Karpas-422 (cell line): ENCODE results near the gene PPP1CA. TPM values are rescaled to one million over a fixed set of nuclear protein-coding genes. Genes with fewer than 3 reads are reported as not detected.

Experiments used
- DNase-seq: peaks from one replicate; pipeline ENCODE4 v3.0.0-alpha.2; 2015
- H2AFZ ChIP-seq: fragments of 200-600 bp; sonication (generic); 2 replicates; pipeline ENCODE4 v1.6.1; 2014; ENCODE audit warnings: antibody characterized with exemption, low read length, mixed read lengths
- H3K27ac ChIP-seq: fragments of 200-600 bp; sonication (generic); 2 replicates; pipeline ENCODE4 v1.5.1; 2014; ENCODE audit warnings: mild to moderate bottlenecking, low read length, moderate library complexity
- H3K27me3 ChIP-seq: fragments of 200-600 bp; sonication (generic); 2 replicates; pipeline ENCODE4 v1.6.1; 2014; ENCODE audit warnings: low read length, mixed read lengths
- H3K36me3 ChIP-seq: fragments of 200-600 bp; sonication (generic); 2 replicates; pipeline ENCODE4 v1.6.1; 2014; ENCODE audit warnings: low read length, mixed read lengths; ENCODE audit not compliant: insufficient read depth
- H3K4me1 ChIP-seq: fragments of 200-600 bp; sonication (generic); 2 replicates; pipeline ENCODE4 v1.6.1; 2014; ENCODE audit warnings: mild to moderate bottlenecking, low read length, mixed read lengths
- H3K4me2 ChIP-seq: fragments of 200-600 bp; sonication (generic); 2 replicates; pipeline ENCODE4 v1.6.1; 2014; ENCODE audit warnings: low read length, low read depth, mild to moderate bottlenecking; ENCODE audit not compliant: poor library complexity, severe bottlenecking
- H3K4me3 ChIP-seq: fragments of 200-600 bp; sonication (generic); 2 replicates; pipeline ENCODE4 v1.5.1; 2014; ENCODE audit warnings: mild to moderate bottlenecking, antibody characterized with exemption, low read length, mixed read lengths
- H3K79me2 ChIP-seq: fragments of 200-600 bp; sonication (generic); 2 replicates; pipeline ENCODE4 v1.6.1; 2014; ENCODE audit warnings: mild to moderate bottlenecking, low read length, mixed read lengths
- H3K9ac ChIP-seq: fragments of 200-600 bp; sonication (generic); 2 replicates; pipeline ENCODE4 v1.6.0; 2014; ENCODE audit warnings: low read length
- H3K9me2 ChIP-seq: fragments of 200-600 bp; sonication (generic), shearing (Covaris generic); replicated peaks from 2 replicates; pipeline ENCODE4 v1.6.0; 2014; ENCODE audit warnings: mild to moderate bottlenecking, low read length, moderate library complexity; ENCODE audit not compliant: insufficient read depth
- H3K9me3 ChIP-seq: fragments of 300-700, 200-600 bp; sonication (generic); 2 replicates; pipeline ENCODE4 v1.6.1; 2014; ENCODE audit warnings: low read length, mixed read lengths
- H4K20me1 ChIP-seq: fragments of 200-600 bp; sonication (generic); 2 replicates; pipeline ENCODE4 v1.6.1; 2014; ENCODE audit warnings: mild to moderate bottlenecking, antibody characterized with exemption, low read length, low read depth; ENCODE audit not compliant: insufficient read depth
- total RNA-seq: library from RNA; depleted of rRNA; stranded (reverse); fragments of >200 nt; shearing (Covaris generic); gene quantifications from 2 replicates; pipeline ENCODE4 v1.2.3, GENCODE V29; 2014; ENCODE audit warnings: low replicate concordance

Gene PPP1CA
- total RNA-seq, 1 experiment from 2014 or later: 218 TPM

DNA sequence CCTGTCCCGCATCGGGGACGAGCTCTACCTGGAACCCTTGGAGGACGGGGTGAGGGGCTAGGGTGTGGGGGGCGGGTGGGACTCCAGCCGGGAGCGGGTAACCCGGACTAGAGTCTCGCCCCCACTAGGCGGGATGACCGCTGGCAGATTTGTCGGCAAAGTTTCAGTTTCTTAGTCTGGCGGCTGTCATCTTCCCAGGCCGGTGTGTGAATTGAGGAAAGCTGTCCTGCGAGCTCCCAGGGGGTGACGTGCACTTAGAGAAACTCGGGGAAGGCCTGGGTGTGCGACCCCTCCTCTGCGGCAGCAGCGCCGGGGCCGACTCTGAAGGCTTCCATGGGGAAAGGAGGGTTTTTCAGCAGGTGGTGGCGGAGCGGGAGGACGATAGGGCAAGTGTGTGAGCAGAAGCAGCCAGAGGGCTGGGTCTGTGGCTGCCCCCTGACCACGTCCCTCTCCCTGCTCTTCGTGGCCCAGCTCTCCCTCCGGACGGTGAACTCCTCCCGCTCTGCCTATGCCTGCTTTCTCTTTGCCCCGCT lies 9.4 kb downstream of the PPP1CA start:
- Histone ChIP-seq H3K79me2 (peaks cover 13% of the 10 kb centered on the region), H3K9me2 (no peaks in the 10 kb centered on the region), H3K27ac (peak overlapping the region; percentile 50; the same call in 1 of the 2 replicates), H4K20me1 (peaks cover 9% of the 10 kb centered on the region; the same call in 1 of the 2 replicates), H3K9ac (peak overlapping the region; percentile 92), H3K4me1 (peaks cover 30% of the 10 kb centered on the region), H2AFZ (0 out of 2 replicates have a peak overlapping the region, but pooled peaks have one; percentile 64), H3K4me3 (peak overlapping the region; percentile 86), H3K9me3 (no peaks in the 10 kb centered on the region), H3K27me3 (no peaks in the 10 kb centered on the region), H3K36me3 (peaks cover 11% of the 10 kb centered on the region; the same call in 1 of the 2 replicates), H3K4me2 (peak overlapping the region; percentile 97)
- DNase-seq: no peak

DNA sequence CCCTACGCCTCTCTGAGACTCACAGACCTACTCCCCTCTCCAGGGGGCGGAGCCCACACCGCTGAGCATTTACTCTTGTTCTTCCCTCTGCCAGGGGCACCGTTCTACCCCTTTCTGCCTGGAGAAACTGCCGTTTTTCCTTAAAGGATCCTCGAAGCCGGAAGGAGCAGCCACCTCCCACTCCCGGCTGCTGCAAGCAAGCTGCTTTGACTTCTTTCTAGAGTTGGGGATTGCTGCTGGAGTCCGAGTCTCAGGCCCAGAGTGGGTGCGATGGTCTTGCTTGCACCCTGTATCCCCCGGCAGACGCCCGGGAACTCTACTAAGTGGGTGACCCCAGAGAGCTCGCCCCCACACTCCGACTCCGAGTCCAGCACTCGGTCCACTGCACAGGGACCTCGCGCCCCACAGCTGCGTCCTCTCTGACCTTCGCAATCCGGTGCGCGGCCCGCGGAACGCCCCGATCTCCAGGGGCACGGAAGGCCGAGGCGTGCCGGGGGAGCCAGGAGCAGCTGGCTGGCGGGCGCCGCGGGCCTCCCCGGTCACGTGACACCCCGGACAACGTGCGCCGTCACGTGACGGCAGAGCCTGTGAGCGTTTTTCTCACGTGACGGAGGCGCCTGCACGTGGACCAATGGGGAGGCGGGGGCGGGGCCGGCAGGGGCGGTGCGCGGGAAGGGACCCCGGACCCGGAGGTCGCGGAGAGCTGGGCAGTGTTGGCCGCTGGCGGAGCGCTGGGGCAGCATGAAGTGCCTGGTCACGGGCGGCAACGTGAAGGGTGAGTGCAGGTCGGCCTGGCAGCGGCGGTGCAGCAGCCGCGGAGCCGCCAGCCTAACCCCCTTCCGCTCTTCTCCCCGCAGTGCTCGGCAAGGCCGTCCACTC lies 10.1 kb downstream of the PPP1CA start, which contains the start of gene RAD9A:
Gene RAD9A, plus strand, starts transcription at position 683 of the 879 bp plus-strand sequence. Its CDS starts 59 bp downstream, at position 742.
- H3K9ac ChIP-seq: peak within 1 kb of the TSS; percentile 92
- peaks cover 34% of the 10 kb centered on the region for H3K4me1 ChIP-seq
- DNase-seq: peak; percentile 97
- peaks cover 13% of the 10 kb centered on the region for H3K79me2 ChIP-seq
- H3K9me2 ChIP-seq: no peaks in the 10 kb centered on the region
- peak within 1 kb of the TSS; percentile 97 for H3K4me2 ChIP-seq
- peak within 1 kb of the TSS; percentile 86 for H3K4me3 ChIP-seq
- H3K27ac ChIP-seq: peak within 1 kb of the TSS; percentile 54; the same call in 1 of the 2 replicates
- peaks cover 11% of the 10 kb centered on the region; the same call in 1 of the 2 replicates for H3K36me3 ChIP-seq
- no peaks in the 10 kb centered on the region for H3K9me3 ChIP-seq
- peak within 1 kb of the TSS; percentile 64; the same call in 1 of the 2 replicates for H2AFZ ChIP-seq
- H3K27me3 ChIP-seq: no peaks in the 10 kb centered on the region
- peaks cover 9% of the 10 kb centered on the region; the same call in 1 of the 2 replicates for H4K20me1 ChIP-seq

DNA sequence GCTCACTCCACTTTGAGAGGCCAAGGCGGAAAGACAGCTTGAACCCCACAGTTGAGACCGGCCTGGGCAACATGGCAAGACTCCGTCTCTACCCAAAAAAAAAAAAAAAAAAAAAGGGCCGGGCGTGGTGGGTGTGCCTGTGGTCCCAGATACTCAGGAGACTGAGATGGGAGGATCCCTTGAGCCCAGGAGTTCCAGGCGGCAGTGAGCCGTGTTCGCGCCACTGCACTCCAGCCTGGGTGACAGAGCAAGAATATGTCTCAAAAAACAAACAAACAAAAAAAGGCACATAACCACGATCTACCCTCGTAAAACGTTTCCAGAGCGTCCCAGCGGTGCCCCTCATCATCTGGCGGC lies 10.7 kb downstream of the PPP1CA start:
- Histone ChIP-seq H3K9ac (peak overlapping the region; percentile 87), H2AFZ (no peak overlapping the region), H3K27ac (no peak overlapping the region), H3K9me3 (no peaks in the 10 kb centered on the region), H3K79me2 (peaks cover 13% of the 10 kb centered on the region), H3K4me2 (peak overlapping the region; percentile 97), H3K36me3 (peaks cover 8% of the 10 kb centered on the region; the same call in 1 of the 2 replicates), H3K27me3 (no peaks in the 10 kb centered on the region), H4K20me1 (peaks cover 9% of the 10 kb centered on the region; the same call in 1 of the 2 replicates), H3K9me2 (no peaks in the 10 kb centered on the region), H3K4me1 (peaks cover 34% of the 10 kb centered on the region), H3K4me3 (peak overlapping the region; percentile 86)
- DNase-seq: no peak

DNA sequence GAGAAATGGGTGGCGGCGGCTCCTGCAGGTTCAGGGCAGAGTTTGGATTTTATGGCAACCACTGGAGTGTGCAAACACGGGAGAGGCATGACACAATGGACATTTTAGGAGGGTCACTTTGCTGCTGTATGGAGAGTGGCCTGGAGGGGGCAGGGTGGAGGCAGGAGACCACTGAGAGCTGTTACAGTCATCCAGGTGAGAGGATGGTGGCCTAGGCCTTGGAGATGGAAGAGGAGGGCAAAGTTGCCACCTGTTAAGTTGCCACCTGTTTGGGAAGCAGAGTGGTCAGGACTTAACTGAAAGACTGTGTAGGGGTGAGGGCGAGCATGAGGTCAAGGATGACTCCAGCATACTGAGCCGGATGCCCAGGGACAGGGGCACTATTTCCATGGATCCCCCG lies 12.2 kb downstream of the PPP1CA start:
- Histone ChIP-seq H3K27me3 (no peaks in the 10 kb centered on the region), H3K4me1 (peaks cover 34% of the 10 kb centered on the region), H3K4me2 (no peak overlapping the region), H3K27ac (no peak overlapping the region), H3K9me2 (no peaks in the 10 kb centered on the region), H2AFZ (no peak overlapping the region), H4K20me1 (peaks cover 9% of the 10 kb centered on the region; the same call in 1 of the 2 replicates), H3K79me2 (peaks cover 13% of the 10 kb centered on the region), H3K4me3 (no peak overlapping the region), H3K36me3 (no peaks in the 10 kb centered on the region), H3K9ac (no peak overlapping the region), H3K9me3 (no peaks in the 10 kb centered on the region)
- DNase-seq: peak; percentile 76

DNA sequence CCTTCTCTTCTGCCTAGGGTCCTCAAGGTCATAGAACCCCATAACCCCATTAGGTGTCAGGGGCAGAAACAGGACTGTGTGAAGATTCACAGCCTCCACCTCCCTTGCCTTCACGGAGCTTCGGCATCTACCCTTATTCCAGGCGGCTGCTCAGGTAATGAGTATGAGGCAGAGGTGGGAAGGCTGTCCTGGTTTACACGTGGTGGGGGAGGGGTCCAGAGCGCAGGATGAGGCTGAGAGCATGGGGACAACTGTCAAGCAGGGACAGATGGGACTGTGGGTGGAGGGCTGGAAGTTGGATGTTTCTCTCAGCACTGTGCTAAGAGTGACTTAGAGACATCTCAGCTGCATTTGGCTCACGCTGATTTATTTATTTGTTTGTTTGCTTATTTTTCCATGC lies 14.1 kb downstream of the PPP1CA start:
- Histone ChIP-seq H3K9me3 (no peaks in the 10 kb centered on the region), H3K36me3 (no peaks in the 10 kb centered on the region), H3K79me2 (peaks cover 10% of the 10 kb centered on the region), H3K27ac (no peak overlapping the region), H3K27me3 (no peaks in the 10 kb centered on the region), H3K9me2 (no peaks in the 10 kb centered on the region), H3K4me3 (no peak overlapping the region), H3K4me2 (no peak overlapping the region), H3K4me1 (peaks cover 17% of the 10 kb centered on the region), H4K20me1 (0 out of 2 replicates have a peak, but pooled peaks cover 7% of the 10 kb centered on the region), H3K9ac (no peak overlapping the region), H2AFZ (no peak overlapping the region)
- no peak for DNase-seq

DNA sequence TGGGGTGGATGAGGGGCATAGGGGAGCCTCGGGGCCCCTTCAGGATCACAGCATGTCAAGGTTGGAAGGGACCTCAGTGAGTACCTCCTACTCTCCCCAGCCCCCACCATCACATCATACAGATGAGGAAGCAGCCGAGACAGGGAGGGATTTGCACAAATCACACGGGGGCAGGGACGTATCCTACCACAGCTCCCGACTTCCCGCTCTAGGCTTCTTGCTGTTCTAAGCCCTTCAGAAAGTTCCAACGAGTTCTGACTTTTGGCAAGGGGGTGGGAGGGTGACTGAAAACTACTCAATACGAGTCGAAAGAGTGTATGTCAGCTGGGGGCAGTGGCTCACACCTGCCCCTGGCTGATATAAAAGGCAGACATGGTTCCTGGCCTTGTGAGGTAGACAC lies 14.6 kb downstream of the PPP1CA start:
- peak; percentile 48 for DNase-seq
- H2AFZ ChIP-seq: no peak overlapping the region
- no peak overlapping the region for H3K4me3 ChIP-seq
- peaks cover 19% of the 10 kb centered on the region for H3K4me1 ChIP-seq
- no peak overlapping the region for H3K4me2 ChIP-seq
- 0 out of 2 replicates have a peak, but pooled peaks cover 3% of the 10 kb centered on the region for H4K20me1 ChIP-seq
- H3K36me3 ChIP-seq: no peaks in the 10 kb centered on the region
- no peak overlapping the region for H3K27ac ChIP-seq
- H3K79me2 ChIP-seq: peaks cover 6% of the 10 kb centered on the region
- H3K9me2 ChIP-seq: no peaks in the 10 kb centered on the region
- no peak overlapping the region for H3K9ac ChIP-seq
- no peaks in the 10 kb centered on the region for H3K27me3 ChIP-seq
- no peaks in the 10 kb centered on the region for H3K9me3 ChIP-seq

DNA sequence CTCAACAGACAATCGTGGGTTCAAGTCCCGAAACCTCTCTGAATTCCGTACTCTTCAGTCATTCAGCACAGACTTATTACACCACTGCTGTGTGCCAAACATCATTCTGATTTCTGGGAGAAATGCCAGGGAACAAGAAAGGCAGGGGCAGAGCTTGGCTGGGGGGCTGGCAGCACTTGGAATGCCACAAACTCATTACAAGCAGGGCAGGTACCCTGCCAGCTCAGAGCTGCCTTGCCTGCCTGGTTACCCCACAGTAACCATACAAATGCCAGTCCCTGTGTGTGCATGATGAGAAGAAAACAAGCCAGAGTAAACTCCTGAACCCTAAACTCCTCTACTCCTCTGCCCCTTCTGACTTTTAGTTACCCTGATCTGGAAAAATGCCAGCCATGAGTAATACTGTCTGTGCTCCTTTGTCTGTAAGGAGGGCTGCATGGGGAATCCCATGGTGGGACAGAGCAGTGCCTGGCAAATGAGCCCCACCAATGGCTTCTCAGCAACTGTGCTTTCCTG lies 16.7 kb downstream of the PPP1CA start:
- Histone ChIP-seq H3K79me2 (no peaks in the 10 kb centered on the region), H2AFZ (no peak overlapping the region), H3K27me3 (no peaks in the 10 kb centered on the region), H4K20me1 (0 out of 2 replicates have a peak, but pooled peaks cover 3% of the 10 kb centered on the region), H3K9me3 (no peaks in the 10 kb centered on the region), H3K4me1 (peaks cover 25% of the 10 kb centered on the region), H3K9ac (no peak overlapping the region), H3K9me2 (no peaks in the 10 kb centered on the region), H3K27ac (no peak overlapping the region), H3K36me3 (no peaks in the 10 kb centered on the region), H3K4me3 (no peak overlapping the region), H3K4me2 (no peak overlapping the region)
- DNase-seq: no peak
